H1 (cell line): ENCODE data around the gene SEMA5B. TPM values are rescaled to one million over a fixed set of nuclear protein-coding genes. Genes with fewer than 3 reads are reported as not detected.

Experiments used
- CTCF ChIA-PET: fragments of 300-600 bp; sonication (Branson Sonifier 250); formaldehyde crosslinking; loops from one replicate; lab custom pipeline; 2021; ENCODE audit not compliant: partially characterized antibody; lab: Charles Lee
- POLR2A ChIA-PET: fragments of 300-600 bp; sonication (Branson Sonifier 250); formaldehyde crosslinking; loops from one replicate; lab custom pipeline; 2021; ENCODE audit warnings: inconsistent platforms; ENCODE audit not compliant: partially characterized antibody; lab: Charles Lee
- DNase-seq, 2 experiments: peaks; one replicate each; pipeline versions ENCODE4 v3.0.0 to v3.0.0-alpha.2; 2010 to 2022; ENCODE audit warnings: low spot score in 2 of 2, low read depth in 1 of 2, mixed read lengths in 1 of 2
- FAIRE-seq: peaks from 2 replicates; lab custom pipeline; 2011; peaks lifted over from hg19 to GRCh38; lab: Jason Lieb, UNC
- H2AFZ ChIP-seq: 2 replicates; pipeline ENCODE4 v1.8.1; 2012; ENCODE audit warnings: low read length, inconsistent platforms
- H2AK5ac ChIP-seq: 2 replicates; pipeline ENCODE4 v1.6.1; 2013; ENCODE audit warnings: low read depth, low read length
- H2BK120ac ChIP-seq: replicated peaks from 2 replicates; pipeline ENCODE3; 2013; ENCODE audit warnings: low read depth, low read length, inconsistent platforms
- H2BK12ac ChIP-seq: 2 replicates; pipeline ENCODE4 v1.6.1; 2013; ENCODE audit warnings: low read depth, low read length
- H2BK15ac ChIP-seq: 2 replicates; pipeline ENCODE4 v1.6.1; 2013; ENCODE audit warnings: low read length
- H2BK20ac ChIP-seq: 2 replicates; pipeline ENCODE4 v1.6.1; 2013; ENCODE audit warnings: low read length
- H2BK5ac ChIP-seq: 2 replicates; pipeline ENCODE4 v1.6.1; 2013; ENCODE audit warnings: low read depth, low read length
- H3K14ac ChIP-seq: 2 replicates; pipeline ENCODE4 v1.6.1; 2013; ENCODE audit warnings: inconsistent platforms; ENCODE audit not compliant: insufficient read length
- H3K18ac ChIP-seq: 2 replicates; pipeline ENCODE4 v1.6.1; 2013; ENCODE audit warnings: low read length; ENCODE audit errors: extremely low read depth
- H3K23ac ChIP-seq: 2 replicates; pipeline ENCODE4 v1.6.1; 2013; ENCODE audit warnings: inconsistent platforms; ENCODE audit not compliant: insufficient read length
- H3K23me2 ChIP-seq: 2 replicates; pipeline ENCODE4 v1.6.1; 2013; ENCODE audit warnings: low read depth, low read length
- H3K27ac ChIP-seq: 2 replicates; pipeline ENCODE4 v1.6.1; 2011; ENCODE audit warnings: low read depth, low read length, inconsistent platforms
- H3K27me3 ChIP-seq, 4 experiments: replicated peaks in 1 of 4; 1 replicate in 1 of 4; 2 replicates in 3 of 4; pipeline versions ENCODE4 v1.6.1 to v1.8.1; 2011 to 2013; ENCODE audit warnings: low read length in 3 of 4, mild to moderate bottlenecking in 3 of 4, inconsistent platforms in 2 of 4, mixed read lengths in 2 of 4, moderate library complexity in 1 of 4; ENCODE audit not compliant: control insufficient read depth in 3 of 4, insufficient read depth in 3 of 4; ENCODE audit errors: extremely low read depth in 1 of 4
- H3K36me3 ChIP-seq, 4 experiments: 2 replicates each; pipeline versions ENCODE4 v1.6.1 to v1.8.1; 2011 to 2013; ENCODE audit warnings: mild to moderate bottlenecking in 4 of 4, low read length in 3 of 4, moderate library complexity in 2 of 4, control low read depth in 1 of 4, inconsistent platforms in 1 of 4; ENCODE audit not compliant: insufficient read depth in 4 of 4, control insufficient read depth in 2 of 4
- H3K4ac ChIP-seq: replicated peaks from 2 replicates; pipeline ENCODE3; 2013; ENCODE audit warnings: low read length, low read depth, mixed read lengths, inconsistent platforms; ENCODE audit not compliant: insufficient read length
- H3K4me1 ChIP-seq, 4 experiments: replicated peaks in 1 of 4; 1 replicate in 1 of 4; 2 replicates in 3 of 4; pipeline versions ENCODE4 v1.6.1 to v1.8.1; 2011 to 2013; ENCODE audit warnings: low read length in 3 of 4, inconsistent platforms in 2 of 4, mixed read lengths in 1 of 4; ENCODE audit not compliant: insufficient read depth in 4 of 4, control insufficient read depth in 3 of 4
- H3K4me2 ChIP-seq, 2 experiments: 2 replicates each; pipeline versions ENCODE4 v1.6.1 to v1.8.1; 2011 to 2013; ENCODE audit warnings: low read depth in 2 of 2, low read length in 2 of 2, control low read depth in 1 of 2, inconsistent platforms in 1 of 2, mild to moderate bottlenecking in 1 of 2; ENCODE audit not compliant: insufficient read depth in 1 of 2
- H3K4me3 ChIP-seq, 4 experiments: fragments of 200-600, 300-600 bp in 1 of 4; sonication (generic), shearing (Covaris generic), sonication (Bioruptor Twin) in 1 of 4; 2 replicates each; pipeline versions ENCODE4 v1.5.1 to v1.8.1; 2011 to 2016; ENCODE audit warnings: low read length in 4 of 4, low read depth in 3 of 4, control low read depth in 2 of 4, inconsistent platforms in 2 of 4, mild to moderate bottlenecking in 2 of 4, mixed read lengths in 1 of 4, moderate library complexity in 1 of 4; ENCODE audit not compliant: insufficient read depth in 2 of 4; ENCODE audit errors: extremely low read depth in 1 of 4
- H3K56ac ChIP-seq: replicated peaks from 2 replicates; pipeline ENCODE3; 2013; ENCODE audit warnings: low read depth, mild to moderate bottlenecking, mixed read lengths, low read length, inconsistent platforms; ENCODE audit not compliant: insufficient read length
- H3K79me1 ChIP-seq: 2 replicates; pipeline ENCODE4 v1.6.1; 2013; ENCODE audit warnings: low read depth, low read length, control low read depth
- H3K79me2 ChIP-seq, 2 experiments: 2 replicates each; pipeline versions ENCODE4 v1.6.1 to v1.8.1; 2012 to 2013; ENCODE audit warnings: low read length in 2 of 2, mild to moderate bottlenecking in 2 of 2, inconsistent platforms in 1 of 2; ENCODE audit not compliant: insufficient read depth in 2 of 2, control insufficient read depth in 1 of 2
- H3K9ac ChIP-seq, 4 experiments: replicated peaks in 1 of 4; 1 replicate in 1 of 4; 2 replicates in 3 of 4; pipeline versions ENCODE4 v1.6.1 to v1.8.1; 2011 to 2013; ENCODE audit warnings: low read depth in 3 of 4, low read length in 3 of 4, control low read depth in 2 of 4, mild to moderate bottlenecking in 2 of 4, moderate library complexity in 2 of 4, inconsistent platforms in 1 of 4; ENCODE audit errors: extremely low read depth in 1 of 4
- H3K9me3 ChIP-seq, 2 experiments: 2 replicates each; pipeline versions ENCODE4 v1.6.1 to v1.8.1; 2012 to 2013; ENCODE audit warnings: mild to moderate bottlenecking in 2 of 2, moderate library complexity in 2 of 2, control low read depth in 1 of 2, inconsistent platforms in 1 of 2, low read depth in 1 of 2, low read length in 1 of 2, mixed read lengths in 1 of 2; ENCODE audit not compliant: insufficient read depth in 2 of 2
- H4K20me1 ChIP-seq, 2 experiments: replicated peaks in 1 of 2; 2 replicates each; pipeline versions ENCODE3 to v1.8.1; 2011 to 2013; ENCODE audit warnings: inconsistent platforms in 2 of 2, low read length in 2 of 2, mild to moderate bottlenecking in 1 of 2; ENCODE audit not compliant: insufficient read depth in 2 of 2, control insufficient read depth in 1 of 2
- H4K5ac ChIP-seq: 2 replicates; pipeline ENCODE4 v1.6.1; 2013; ENCODE audit warnings: low read length, low read depth, mixed read lengths, inconsistent platforms; ENCODE audit not compliant: insufficient read length
- H4K8ac ChIP-seq: 2 replicates; pipeline ENCODE4 v1.8.0; 2013; ENCODE audit warnings: mild to moderate bottlenecking, moderate library complexity, low read length, inconsistent platforms; ENCODE audit not compliant: insufficient read depth; ENCODE audit errors: extremely low read depth
- H4K91ac ChIP-seq: replicated peaks from 2 replicates; pipeline ENCODE3; 2013; ENCODE audit warnings: low read length, mixed read lengths, inconsistent platforms; ENCODE audit not compliant: insufficient read length
- EZH2 ChIP-seq: fragments of 200-600 bp; sonication (generic); IDR thresholded peaks from 2 replicates; pipeline ENCODE4 v1.7.1; 2012; ENCODE audit warnings: low read depth, mild to moderate bottlenecking, moderate library complexity, low read length, inconsistent platforms; ENCODE audit not compliant: severe bottlenecking
- WGBS, 2 experiments: shearing (Covaris generic) in 1 of 2; methylation state at CpG; one replicate each; pipeline versions ENCODE4 v1.1.6 to v1.1.7; 2013 to 2015; ENCODE audit warnings: low lambda C conversion rate in 2 of 2, mixed read lengths in 2 of 2, inconsistent platforms in 1 of 2, low coverage in 1 of 2, missing lambda C conversion rate in 1 of 2; ENCODE audit not compliant: insufficient replicate concordance in 2 of 2, insufficient coverage in 1 of 2, insufficient read length in 1 of 2; ENCODE audit errors: extremely low coverage in 1 of 2, missing lambda C conversion rate in 1 of 2; 5-methylcytosine and 5-hydroxymethylcytosine counted together
- polyA plus RNA-seq, 7 experiments: library from polyadenylated mRNA; depleted of rRNA in 3 of 7; stranded (reverse) in 5 of 7; unstranded in 2 of 7; fragments of >200 nt in 5 of 7; fragments of 200-250 nt in 2 of 7; gene quantifications; 1 replicate in 5 of 7; 2 replicates in 1 of 7; 4 replicates in 1 of 7; pipeline versions ENCODE4 v1.2.1 to v1.2.3, GENCODE V29; 2011 to 2013; ENCODE audit warnings: missing spikeins in 2 of 7, mixed read lengths in 2 of 7
- total RNA-seq: library from RNA; stranded (reverse); fragmentation: NEBNext Ultra II Directional; extraction: Animal tissue kit (Norgen Biotek cat#: 25700); gene quantifications from 2 replicates; pipeline ENCODE4 v1.2.1, GENCODE V29; 2021

The SEMA5B gene
- total and polyA plus RNA-seq, 2 of the 8 experiments (the other 6 are each of a cell fraction or from before 2014, with no cell fraction given), result 13.1 to 22.4 TPM

GRCh38 chr3:122926322-122926721 lies 101.2 kb downstream of the SEMA5B start:
- no peak overlapping the region for H3K27ac ChIP-seq
- H3K4me3 ChIP-seq, result no peak overlapping the region
- H2BK12ac ChIP-seq, result no peak overlapping the region
- no peak overlapping the region for H3K4me2 ChIP-seq
- no peak overlapping the region for H3K56ac ChIP-seq
- no peak overlapping the region for H3K4ac ChIP-seq
- H3K27me3 ChIP-seq, result peaks cover 0 to 20% (median 15%) of the 10 kb centered on the region in 4 experiments; a peak in 5 of 7 replicates
- no peak overlapping the region for H4K5ac ChIP-seq
- H3K18ac ChIP-seq, result no peak overlapping the region
- no peak for DNase-seq
- no peak overlapping the region for H3K14ac ChIP-seq
- no peak overlapping the region for H4K8ac ChIP-seq
- H2AK5ac ChIP-seq, result no peak overlapping the region
- no peak overlapping the region for H4K91ac ChIP-seq
- TF ChIP-seq EZH2, result no peak
- no peaks in the 10 kb centered on the region for H4K20me1 ChIP-seq
- no peak overlapping the region for H2BK15ac ChIP-seq
- POLR2A ChIA-PET, result no interaction called here
- no peak overlapping the region for H2AFZ ChIP-seq
- H3K23ac ChIP-seq, result no peak overlapping the region
- H3K9me3 ChIP-seq, result no peaks in the 10 kb centered on the region
- peaks cover 0 to 3% (median 2%) of the 10 kb centered on the region in 4 experiments; a peak in 4 of 7 replicates for H3K4me1 ChIP-seq
- no peak overlapping the region for H2BK20ac ChIP-seq
- H3K9ac ChIP-seq, result no peak overlapping the region
- H3K36me3 ChIP-seq, result no peaks in the 10 kb centered on the region
- H2BK120ac ChIP-seq, result no peak overlapping the region
- WGBS, 2 experiments, result 93% methylated on average over 20 of the region's 20 CpGs; no CpG with 5 or more reads in 1 of the 2 experiments
- H3K23me2 ChIP-seq, result peaks cover 6% of the 10 kb centered on the region; the same call in 1 of the 2 replicates
- H2BK5ac ChIP-seq, result no peak overlapping the region
- H3K79me2 ChIP-seq, result no peaks in the 10 kb centered on the region
- no peak for FAIRE-seq
- H3K79me1 ChIP-seq, result no peaks in the 10 kb centered on the region; the same call in 1 of the 2 replicates
- CTCF ChIA-PET, result interaction anchor here (0.7 to 6.4 kb wide), 4 partner anchors 16 to 103 kb away, joined by 3 to 57 read pairs (median 3); no protein-coding TSS in a partner anchor
